ENCODE data around the gene DTYMK. TPM values are rescaled to one million over a fixed set of nuclear protein-coding genes. Genes with fewer than 3 reads are reported as not detected.

DTYMK gene
- total and polyA plus RNA-seq, 2 of the 8 experiments (the other 6 are each of a cell fraction or from before 2014, with no cell fraction given), result 58.3 to 69.9 TPM

DNA sequence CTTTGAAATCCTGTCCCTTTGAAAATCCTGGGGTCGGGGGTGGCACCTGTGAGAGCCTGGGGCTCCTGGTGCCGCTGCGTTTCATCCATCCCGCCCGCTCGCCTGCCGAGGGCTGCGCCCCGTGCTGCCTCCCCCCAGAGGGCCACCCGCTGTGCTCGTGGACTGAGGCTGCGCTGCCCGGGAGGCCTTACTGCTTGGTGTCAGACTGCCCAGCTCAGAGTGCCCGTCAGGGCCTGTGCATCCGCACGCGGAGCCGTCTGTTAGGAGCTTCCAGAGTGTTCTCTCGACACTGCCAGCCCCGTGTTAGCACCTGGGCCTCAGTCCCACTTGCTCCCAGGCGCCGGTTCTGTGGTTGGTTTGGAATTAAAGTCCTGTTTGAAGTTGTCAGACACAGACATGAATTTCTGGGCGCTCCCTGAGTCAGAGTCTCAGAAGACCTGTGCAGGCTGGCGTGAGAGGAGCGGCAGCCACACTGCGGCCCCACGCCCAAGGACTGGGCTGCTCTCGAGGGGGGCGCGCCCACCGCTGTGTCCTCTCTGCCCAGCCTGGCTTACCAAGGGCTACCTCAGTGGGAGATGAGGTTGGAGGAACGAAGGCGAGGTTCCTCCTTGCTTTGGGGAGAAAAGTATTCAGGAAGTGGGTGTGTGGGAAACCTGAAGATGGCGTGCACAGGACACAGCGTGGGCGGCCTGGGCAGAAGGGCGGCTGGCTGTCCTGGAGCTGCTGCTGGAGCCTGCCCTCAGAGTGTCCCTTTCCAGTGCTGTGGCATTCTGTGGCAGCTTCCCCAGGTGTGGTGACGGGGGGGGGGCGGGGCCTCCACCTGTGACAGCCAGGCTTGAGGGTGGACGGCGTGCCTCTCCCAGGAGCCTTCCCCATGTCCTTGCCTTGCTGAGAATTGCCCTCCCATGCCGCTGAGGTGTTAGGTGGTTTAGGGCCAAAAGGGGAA is 14.1 kb downstream of the DTYMK start (continued):
- TF ChIP-seq, protein P1, sequence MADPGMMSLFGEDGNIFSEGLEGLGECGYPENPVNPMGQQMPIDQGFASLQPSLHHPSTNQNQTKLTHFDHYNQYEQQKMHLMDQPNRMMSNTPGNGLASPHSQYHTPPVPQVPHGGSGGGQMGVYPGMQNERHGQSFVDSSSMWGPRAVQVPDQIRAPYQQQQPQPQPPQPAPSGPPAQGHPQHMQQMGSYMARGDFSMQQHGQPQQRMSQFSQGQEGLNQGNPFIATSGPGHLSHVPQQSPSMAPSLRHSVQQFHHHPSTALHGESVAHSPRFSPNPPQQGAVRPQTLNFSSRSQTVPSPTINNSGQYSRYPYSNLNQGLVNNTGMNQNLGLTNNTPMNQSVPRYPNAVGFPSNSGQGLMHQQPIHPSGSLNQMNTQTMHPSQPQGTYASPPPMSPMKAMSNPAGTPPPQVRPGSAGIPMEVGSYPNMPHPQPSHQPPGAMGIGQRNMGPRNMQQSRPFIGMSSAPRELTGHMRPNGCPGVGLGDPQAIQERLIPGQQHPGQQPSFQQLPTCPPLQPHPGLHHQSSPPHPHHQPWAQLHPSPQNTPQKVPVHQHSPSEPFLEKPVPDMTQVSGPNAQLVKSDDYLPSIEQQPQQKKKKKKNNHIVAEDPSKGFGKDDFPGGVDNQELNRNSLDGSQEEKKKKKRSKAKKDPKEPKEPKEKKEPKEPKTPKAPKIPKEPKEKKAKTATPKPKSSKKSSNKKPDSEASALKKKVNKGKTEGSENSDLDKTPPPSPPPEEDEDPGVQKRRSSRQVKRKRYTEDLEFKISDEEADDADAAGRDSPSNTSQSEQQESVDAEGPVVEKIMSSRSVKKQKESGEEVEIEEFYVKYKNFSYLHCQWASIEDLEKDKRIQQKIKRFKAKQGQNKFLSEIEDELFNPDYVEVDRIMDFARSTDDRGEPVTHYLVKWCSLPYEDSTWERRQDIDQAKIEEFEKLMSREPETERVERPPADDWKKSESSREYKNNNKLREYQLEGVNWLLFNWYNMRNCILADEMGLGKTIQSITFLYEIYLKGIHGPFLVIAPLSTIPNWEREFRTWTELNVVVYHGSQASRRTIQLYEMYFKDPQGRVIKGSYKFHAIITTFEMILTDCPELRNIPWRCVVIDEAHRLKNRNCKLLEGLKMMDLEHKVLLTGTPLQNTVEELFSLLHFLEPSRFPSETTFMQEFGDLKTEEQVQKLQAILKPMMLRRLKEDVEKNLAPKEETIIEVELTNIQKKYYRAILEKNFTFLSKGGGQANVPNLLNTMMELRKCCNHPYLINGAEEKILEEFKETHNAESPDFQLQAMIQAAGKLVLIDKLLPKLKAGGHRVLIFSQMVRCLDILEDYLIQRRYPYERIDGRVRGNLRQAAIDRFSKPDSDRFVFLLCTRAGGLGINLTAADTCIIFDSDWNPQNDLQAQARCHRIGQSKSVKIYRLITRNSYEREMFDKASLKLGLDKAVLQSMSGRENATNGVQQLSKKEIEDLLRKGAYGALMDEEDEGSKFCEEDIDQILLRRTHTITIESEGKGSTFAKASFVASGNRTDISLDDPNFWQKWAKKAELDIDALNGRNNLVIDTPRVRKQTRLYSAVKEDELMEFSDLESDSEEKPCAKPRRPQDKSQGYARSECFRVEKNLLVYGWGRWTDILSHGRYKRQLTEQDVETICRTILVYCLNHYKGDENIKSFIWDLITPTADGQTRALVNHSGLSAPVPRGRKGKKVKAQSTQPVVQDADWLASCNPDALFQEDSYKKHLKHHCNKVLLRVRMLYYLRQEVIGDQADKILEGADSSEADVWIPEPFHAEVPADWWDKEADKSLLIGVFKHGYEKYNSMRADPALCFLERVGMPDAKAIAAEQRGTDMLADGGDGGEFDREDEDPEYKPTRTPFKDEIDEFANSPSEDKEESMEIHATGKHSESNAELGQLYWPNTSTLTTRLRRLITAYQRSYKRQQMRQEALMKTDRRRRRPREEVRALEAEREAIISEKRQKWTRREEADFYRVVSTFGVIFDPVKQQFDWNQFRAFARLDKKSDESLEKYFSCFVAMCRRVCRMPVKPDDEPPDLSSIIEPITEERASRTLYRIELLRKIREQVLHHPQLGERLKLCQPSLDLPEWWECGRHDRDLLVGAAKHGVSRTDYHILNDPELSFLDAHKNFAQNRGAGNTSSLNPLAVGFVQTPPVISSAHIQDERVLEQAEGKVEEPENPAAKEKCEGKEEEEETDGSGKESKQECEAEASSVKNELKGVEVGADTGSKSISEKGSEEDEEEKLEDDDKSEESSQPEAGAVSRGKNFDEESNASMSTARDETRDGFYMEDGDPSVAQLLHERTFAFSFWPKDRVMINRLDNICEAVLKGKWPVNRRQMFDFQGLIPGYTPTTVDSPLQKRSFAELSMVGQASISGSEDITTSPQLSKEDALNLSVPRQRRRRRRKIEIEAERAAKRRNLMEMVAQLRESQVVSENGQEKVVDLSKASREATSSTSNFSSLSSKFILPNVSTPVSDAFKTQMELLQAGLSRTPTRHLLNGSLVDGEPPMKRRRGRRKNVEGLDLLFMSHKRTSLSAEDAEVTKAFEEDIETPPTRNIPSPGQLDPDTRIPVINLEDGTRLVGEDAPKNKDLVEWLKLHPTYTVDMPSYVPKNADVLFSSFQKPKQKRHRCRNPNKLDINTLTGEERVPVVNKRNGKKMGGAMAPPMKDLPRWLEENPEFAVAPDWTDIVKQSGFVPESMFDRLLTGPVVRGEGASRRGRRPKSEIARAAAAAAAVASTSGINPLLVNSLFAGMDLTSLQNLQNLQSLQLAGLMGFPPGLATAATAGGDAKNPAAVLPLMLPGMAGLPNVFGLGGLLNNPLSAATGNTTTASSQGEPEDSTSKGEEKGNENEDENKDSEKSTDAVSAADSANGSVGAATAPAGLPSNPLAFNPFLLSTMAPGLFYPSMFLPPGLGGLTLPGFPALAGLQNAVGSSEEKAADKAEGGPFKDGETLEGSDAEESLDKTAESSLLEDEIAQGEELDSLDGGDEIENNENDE (IDR thresholded peaks at IDR 0.05; ENCODE audit: insufficient replicate concordance, low read length), result no peak
- TF ChIP-seq CBX8 (IDR thresholded peaks at IDR 0.05; ENCODE audit: borderline replicate concordance, low read depth, low read length) (no peak), ZNF274 (IDR thresholded peaks at IDR 0.05; ENCODE audit: borderline replicate concordance, extremely low read depth, low read length) (no peak), GABPA (IDR thresholded peaks at IDR 0.05; ENCODE audit: borderline replicate concordance, insufficient read depth, low read length) (no peak), SP2 (IDR thresholded peaks at IDR 0.05; ENCODE audit: low read length) (no peak), MAFK (IDR thresholded peaks at IDR 0.05; ENCODE audit: low read depth, low read length) (no peak), CHD1 (IDR thresholded peaks at IDR 0.05; ENCODE audit: low read depth, low read length) (no peak), NRF1 (IDR thresholded peaks at IDR 0.05; ENCODE audit: low read depth, low read length) (no peak)
- TF ChIP-seq, protein P2, sequence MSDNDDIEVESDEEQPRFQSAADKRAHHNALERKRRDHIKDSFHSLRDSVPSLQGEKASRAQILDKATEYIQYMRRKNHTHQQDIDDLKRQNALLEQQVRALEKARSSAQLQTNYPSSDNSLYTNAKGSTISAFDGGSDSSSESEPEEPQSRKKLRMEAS (IDR thresholded peaks at IDR 0.05), result no peak
